NCI-H2029 treated with DMSO at 0.1 percent for 48 hours (cell line): ENCODE results near the gene COX14.

Experiments used
- DNase-seq: peaks from one replicate; lab custom pipeline; 2025; lab: John Stamatoyannopoulos, UW

COX14 gene

DNA sequence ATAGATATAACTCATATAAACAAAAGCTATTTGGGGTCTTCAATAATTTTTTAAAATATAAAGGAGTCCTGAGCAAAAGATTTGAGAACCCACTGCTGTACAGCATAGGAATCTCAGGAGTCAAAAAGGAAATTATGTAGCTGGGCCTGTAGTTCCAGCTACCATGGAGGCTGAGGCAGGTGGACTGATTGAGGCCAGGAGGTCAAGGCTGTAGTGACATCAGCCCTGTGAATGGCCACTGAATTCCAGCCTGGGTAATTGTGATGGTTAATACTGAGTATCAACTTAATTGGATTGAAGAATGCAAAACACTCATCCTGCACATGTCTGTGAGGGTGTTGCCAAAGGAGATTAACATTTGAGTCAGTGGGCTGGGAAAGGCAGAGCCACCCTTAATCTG is 44.6 kb downstream of the COX14 start:
- DNase-seq: no peak

GRCh38 chr12:50157259-50157658 is 45.2 kb downstream of the COX14 start:
- DNase-seq: no peak

DNA sequence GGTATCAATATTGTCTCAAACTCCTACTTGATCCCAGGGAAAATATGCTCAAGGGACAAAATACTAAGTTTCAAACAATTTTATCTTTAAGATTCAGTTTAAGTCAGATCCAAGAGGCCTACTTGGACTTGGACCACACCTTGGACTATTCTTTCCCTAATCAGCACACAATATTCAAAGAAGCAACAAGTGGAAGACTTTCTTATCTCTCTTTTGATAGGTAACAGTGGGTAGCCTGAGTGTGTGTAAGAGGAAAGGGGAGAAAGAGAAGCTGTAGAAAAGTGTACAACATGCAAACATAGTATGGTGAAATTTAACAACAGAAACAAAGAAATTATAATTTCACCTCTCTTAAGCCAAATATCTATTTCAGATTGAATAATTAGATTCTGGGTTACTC is 48.6 kb downstream of the COX14 start:
- DNase-seq: no peak

GRCh38 chr12:50162230-50162629 is 50.2 kb downstream of the COX14 start:
- no peak for DNase-seq

DNA sequence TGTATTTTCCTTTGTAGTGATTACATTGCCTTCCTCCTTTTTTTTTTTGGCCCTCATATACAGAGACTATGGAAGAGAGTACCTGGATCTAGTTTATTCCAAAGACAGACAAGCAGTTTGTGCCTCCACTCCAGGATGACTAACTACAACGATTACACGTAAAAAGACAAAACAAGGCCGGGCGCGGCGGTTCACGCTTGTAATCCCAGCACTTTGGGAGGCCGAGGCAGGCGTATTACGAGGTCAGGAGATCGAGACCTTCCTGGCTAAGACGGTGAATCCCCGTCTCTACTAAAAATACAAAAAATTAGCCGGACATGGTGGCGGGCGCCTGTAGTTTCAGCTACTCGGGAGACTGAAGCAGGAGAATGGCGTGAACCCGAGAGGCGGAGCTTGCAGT is 52.9 kb downstream of the COX14 start:
- DNase-seq: no peak

DNA sequence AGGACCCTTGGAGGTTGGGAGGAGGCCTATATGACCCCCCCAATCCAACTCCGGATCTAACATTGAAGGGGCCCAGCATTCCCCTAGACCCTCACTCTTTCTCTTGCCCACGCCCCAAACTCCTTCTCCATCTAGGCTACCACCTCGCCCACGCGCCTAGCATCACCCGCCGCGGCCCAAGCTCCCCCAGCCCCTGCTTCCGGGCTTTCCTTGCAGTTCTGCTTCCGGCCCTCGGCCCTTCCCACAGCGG is 54.7 kb downstream of the COX14 start:
- no peak for DNase-seq

GRCh38 chr12:50167049-50167828 is 55.2 kb downstream of the COX14 start, which contains the start of gene CERS5:
Gene CERS5, minus strand, starts transcription at chr12:50167369. Its CDS starts 72 bp downstream, at chr12:50167297.
- peak; percentile 94 for DNase-seq
